HG03378 (cell line): ENCODE results near the gene SERINC5.
A peak's percentile ranks its signal among the peaks of the same experiment; 100 is the strongest.
"Not testable (repeated sequence)": the region's sequence is repeated elsewhere in the genome, so short reads cannot be mapped to it uniquely, and the experiment has no call there.

Source experiments
- ATAC-seq: cut with Tn5 transposase; IDR thresholded peaks from one replicate; pipeline ENCODE4 v1.9.1; 2021; ENCODE audit warnings: mild to moderate bottlenecking, moderate library complexity; ENCODE audit not compliant: unreplicated experiment

SERINC5 gene

GRCh38 chr5:80255811-80256712 lies at the start of gene SERINC5:
TSS of gene SERINC5 (minus strand) at chr5:80256048. CDS start at chr5:80255922, 126 bp downstream.
- peak; percentile 69 for ATAC-seq

- no peak for ATAC-seq
These were observed 46.8 kb upstream of the SERINC5 start for GRCh38 chr5:80302636-80303035.

GRCh38 chr5:80301342-80301741 lies 45.5 kb upstream of the SERINC5 start:
- ATAC-seq = not testable (repeated sequence)

- ATAC-seq = not testable (repeated sequence)
These were observed 44.9 kb upstream of the SERINC5 start for GRCh38 chr5:80300796-80301195.

GRCh38 chr5:80300125-80300524 lies 44.3 kb upstream of the SERINC5 start:
- no peak for ATAC-seq

GRCh38 chr5:80299601-80300000 lies 43.8 kb upstream of the SERINC5 start:
- ATAC-seq = no peak

GRCh38 chr5:80296121-80296520 lies 40.3 kb upstream of the SERINC5 start:
- no peak for ATAC-seq

GRCh38 chr5:80291761-80292160 lies 35.9 kb upstream of the SERINC5 start:
- ATAC-seq = no peak

- ATAC-seq = no peak
These were observed 33.5 kb upstream of the SERINC5 start for GRCh38 chr5:80289320-80289719.

GRCh38 chr5:80288177-80288576 lies 32.3 kb upstream of the SERINC5 start:
- ATAC-seq = no peak

- no peak for ATAC-seq
These were observed 28.9 kb upstream of the SERINC5 start for GRCh38 chr5:80284720-80285119.

GRCh38 chr5:80283360-80283759 lies 27.5 kb upstream of the SERINC5 start:
- no peak for ATAC-seq

- no peak for ATAC-seq
These were observed 26.2 kb upstream of the SERINC5 start for GRCh38 chr5:80282054-80282453.

- no peak for ATAC-seq
These were observed 21.3 kb upstream of the SERINC5 start for GRCh38 chr5:80277191-80277590.

GRCh38 chr5:80276186-80276585 lies 20.3 kb upstream of the SERINC5 start:
- ATAC-seq = no peak

- no peak for ATAC-seq
These were observed 19.5 kb upstream of the SERINC5 start for GRCh38 chr5:80275347-80275746.

GRCh38 chr5:80270543-80270942 lies 14.7 kb upstream of the SERINC5 start:
- ATAC-seq = not testable (repeated sequence)

GRCh38 chr5:80269991-80270438 lies 14.2 kb upstream of the SERINC5 start:
- no peak for ATAC-seq

- ATAC-seq = no peak
These were observed 13.1 kb upstream of the SERINC5 start for GRCh38 chr5:80268916-80269315.

- no peak for ATAC-seq
These were observed 10.7 kb upstream of the SERINC5 start for GRCh38 chr5:80266566-80266965.

GRCh38 chr5:80260461-80260860 lies 4.6 kb upstream of the SERINC5 start:
- ATAC-seq = no peak

- ATAC-seq = no peak
These were observed 3.8 kb upstream of the SERINC5 start for GRCh38 chr5:80259511-80260203.
